GM21360 (cell line): Measurements from ENCODE around the gene MDH1.
"Not testable (repeated sequence)": the region's sequence is repeated elsewhere in the genome, so short reads cannot be mapped to it uniquely, and the experiment has no call there.

ENCODE experiments used
- ATAC-seq: cut with Tn5 transposase; IDR thresholded peaks from one replicate; pipeline ENCODE4 v1.9.1; 2021; ENCODE audit warnings: mild to moderate bottlenecking, moderate library complexity; ENCODE audit not compliant: unreplicated experiment

MDH1 gene

DNA sequence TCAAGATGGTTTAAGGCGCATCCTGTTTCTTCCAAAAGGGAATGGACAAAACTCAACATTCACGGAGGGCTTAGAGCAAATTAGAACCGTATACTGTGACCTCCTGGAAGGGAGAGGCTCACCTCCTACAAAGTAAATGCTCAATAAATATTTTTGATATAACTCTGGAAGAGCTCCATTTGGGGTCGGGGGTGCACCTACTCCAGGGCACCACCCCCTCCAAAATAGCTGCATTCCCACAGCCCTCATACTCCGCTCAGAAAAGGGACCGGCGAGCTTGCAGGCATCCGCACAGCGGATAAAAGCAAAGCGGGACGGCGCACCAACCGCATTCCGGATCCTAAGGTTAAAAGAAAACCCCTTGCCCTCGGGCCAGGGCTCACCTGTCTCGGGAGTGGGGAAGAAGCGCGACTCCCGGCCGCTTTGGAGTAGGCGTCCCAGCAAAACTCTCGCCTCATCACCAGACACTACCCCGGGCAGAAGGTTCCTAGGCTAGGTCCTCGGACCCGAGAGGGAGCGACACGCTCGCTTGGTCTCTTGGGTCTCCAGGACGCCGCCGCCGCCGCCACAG lies 864 bp upstream of the MDH1 start:
- ATAC-seq: no peak

DNA sequence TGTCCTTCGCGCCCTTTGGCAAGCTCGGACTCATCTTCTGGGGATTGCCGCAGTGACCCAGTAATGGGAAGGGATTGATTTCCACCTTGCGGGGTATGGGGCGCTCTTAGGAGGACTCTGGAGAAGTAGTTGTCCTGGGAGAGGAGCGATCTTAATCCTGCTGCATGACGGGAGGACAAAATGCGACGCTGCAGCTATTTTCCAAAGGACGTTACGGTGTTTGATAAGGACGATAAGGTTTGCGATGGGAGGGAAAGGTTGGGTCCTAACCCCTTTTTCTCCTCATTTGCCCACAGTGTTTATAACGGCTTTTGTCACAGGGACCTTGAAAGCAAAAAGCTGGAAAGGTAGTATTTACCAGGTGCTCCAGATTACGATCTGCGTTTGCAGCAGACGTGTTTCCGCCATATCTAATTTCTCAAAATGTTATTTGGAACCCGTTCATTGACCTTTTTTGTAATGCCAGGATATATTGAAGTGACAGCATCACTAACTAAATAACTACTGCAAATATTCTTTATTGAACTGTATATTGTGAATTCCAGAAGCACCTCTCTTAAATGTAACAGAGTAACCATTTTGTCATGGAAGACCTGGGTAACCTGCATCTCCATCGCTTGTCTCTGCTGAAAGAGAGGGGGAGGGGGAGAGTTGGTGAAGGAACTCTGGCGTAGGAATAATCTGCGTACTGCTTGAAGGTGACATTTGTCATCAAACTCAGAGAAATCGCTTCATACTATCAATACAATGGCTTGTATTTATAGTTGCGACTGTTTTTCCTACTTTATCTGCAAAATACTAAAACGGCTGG lies 590 bp downstream of the MDH1 start:
- ATAC-seq: peak; percentile 4

DNA sequence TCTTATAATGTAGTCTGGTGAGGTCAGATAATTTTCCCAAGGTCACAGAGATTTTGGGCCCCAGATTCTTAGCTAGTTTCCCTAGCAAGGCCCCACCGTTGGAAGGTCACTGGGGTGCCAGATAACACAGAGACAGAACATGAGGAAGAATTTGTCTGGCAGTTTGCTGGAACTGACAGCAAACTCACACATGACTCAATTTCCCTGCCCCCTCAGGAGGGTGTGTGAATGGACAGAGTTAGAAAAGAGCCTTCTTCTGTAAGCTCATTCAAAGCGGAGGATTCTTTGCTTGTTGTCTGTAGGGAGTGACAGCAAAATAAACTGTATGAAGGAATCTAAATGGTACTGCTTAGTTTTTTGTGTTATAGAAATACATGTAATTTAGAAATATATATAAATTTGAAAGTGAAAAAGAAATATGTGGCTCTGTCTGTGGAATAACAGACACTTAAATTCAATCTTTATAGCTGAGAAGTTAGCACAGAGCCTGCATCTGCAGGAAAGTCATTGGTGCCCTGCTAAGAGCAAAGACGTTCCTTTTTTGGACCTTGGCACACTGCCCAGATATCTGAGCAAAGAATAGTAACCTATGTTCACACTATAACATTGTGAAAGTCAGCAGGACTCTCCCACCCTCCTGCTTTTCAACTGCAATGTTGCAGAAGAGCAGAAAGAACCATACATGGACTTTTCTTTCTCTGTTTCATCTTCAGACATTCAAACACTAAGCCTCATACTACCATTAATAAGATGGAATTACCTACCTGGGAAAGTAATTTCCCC lies 2.1 kb downstream of the MDH1 start:
- no peak for ATAC-seq

DNA sequence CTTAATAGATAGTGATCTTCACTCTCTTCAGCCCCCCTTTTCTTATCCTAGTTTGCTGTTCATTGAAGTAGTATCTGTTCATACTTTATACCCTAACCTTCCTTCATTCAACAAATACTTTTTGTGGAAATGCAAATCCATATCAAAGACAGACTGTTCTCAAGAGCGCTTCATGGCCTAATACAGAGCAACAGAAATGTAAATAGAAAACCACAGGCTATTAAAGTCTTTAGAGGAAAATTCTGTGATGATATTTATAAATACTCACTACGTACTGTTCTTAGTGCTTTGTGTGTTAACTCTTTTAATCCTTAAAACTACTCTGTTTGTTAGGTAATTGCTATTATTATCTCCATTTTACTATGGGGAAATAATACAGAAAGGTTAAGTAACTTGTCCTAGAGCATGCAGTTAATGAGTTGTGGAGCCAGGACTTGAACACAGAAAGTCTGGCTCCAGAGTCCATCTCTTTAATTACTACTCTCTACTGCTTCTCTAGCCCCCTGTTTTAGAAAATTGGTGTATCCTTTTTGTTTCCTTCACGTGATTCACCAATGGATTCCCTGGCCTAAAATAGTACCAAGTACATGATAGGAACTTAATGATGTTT lies 2.9 kb downstream of the MDH1 start:
- no peak for ATAC-seq

DNA sequence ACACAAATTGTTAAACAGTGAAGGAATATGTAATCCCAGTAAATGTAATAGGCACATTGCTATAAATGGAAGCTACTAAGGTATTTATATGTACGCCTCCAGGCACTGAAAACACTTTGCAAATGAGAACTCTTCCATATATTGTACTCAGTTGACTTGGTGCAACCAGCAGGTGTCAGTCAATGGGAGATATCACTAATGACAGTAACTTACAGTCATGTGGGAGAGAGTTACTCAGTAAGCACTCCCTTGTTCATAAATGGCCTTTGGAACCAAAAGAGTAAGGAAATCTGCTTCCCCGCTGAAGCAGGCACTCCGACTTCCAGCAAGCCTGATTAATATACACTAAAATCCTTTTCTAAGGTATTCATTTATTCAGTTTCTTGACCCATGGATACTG lies 5.9 kb downstream of the MDH1 start:
- no peak for ATAC-seq

DNA sequence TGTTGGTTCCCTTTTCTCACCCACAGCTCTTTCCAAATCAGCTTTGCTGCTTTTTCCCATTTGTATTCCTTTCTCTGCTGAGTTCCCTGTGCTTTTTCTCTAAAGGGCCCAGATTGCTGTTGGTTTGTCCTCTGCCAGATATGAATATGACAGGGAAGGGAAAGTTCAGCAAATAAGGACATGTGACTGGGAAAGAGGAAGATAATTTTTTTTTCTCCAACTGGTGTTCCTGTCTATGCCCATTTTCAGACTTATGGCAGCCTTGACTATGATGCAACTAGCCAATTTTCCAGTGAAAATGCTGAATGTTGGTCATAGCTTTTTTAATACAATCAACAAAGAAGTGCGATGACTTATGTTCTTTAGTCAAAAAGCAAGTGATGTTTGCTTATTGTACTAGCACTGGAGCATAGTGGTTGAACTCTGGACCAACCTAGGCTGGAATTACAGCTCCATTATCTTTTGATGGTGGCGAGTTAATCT lies 7.7 kb downstream of the MDH1 start:
- no peak for ATAC-seq

DNA sequence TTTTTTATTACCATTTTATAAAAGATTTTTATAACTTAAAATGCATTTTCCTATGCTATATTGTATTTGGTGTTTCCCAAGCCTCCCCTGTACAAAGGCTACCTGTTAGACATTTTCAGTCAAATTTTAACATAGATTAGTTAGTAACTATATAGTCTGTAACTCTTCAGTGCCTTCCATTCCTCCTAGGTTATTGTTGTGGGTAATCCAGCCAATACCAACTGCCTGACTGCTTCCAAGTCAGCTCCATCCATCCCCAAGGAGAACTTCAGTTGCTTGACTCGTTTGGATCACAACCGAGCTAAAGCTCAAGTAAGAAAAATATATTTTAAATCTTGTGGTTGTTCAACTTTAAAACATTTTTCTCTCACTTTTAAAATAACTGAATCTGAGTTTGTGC lies 10.2 kb downstream of the MDH1 start:
- no peak for ATAC-seq

DNA sequence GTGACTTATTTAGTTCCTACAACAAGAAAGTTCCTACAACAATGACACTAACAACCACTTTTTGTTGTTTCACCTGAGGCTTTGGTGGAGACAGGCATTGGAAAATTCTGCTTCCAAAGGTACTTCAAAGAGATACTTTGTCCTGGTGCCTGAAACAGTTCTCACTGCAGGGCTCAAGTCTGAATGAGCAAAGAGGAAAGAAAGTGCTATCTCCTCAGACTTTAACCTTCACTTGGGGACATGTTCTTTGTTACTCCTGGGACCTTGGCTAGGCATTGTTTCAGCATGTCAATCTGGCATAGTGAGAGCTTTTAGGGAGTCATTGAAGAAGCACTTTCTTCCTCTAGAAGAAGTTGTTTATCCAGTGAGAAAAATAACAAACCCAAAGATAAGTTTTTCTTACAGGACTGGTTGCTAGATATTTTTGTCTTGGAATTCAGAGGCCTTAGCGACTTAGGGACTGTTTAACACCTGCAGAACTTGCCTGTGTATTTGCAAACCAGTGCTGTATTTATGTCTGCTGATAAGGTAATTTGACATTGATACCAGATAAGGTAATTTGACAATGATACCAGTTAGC lies 12.2 kb downstream of the MDH1 start:
- ATAC-seq: no peak

DNA sequence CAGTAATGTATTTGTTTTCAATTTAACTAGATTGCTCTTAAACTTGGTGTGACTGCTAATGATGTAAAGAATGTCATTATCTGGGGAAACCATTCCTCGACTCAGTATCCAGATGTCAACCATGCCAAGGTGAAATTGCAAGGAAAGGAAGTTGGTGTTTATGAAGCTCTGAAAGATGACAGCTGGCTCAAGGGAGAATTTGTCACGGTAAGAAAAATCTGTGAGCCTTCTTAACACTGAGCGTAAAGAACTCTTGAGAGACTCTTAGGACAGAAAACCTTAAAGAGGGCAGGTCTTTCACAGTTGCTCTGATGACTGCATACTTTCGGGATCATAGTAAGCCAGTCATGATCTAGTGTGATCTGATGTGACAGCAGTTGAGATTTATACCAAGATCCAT lies 15.9 kb downstream of the MDH1 start:
- no peak for ATAC-seq

DNA sequence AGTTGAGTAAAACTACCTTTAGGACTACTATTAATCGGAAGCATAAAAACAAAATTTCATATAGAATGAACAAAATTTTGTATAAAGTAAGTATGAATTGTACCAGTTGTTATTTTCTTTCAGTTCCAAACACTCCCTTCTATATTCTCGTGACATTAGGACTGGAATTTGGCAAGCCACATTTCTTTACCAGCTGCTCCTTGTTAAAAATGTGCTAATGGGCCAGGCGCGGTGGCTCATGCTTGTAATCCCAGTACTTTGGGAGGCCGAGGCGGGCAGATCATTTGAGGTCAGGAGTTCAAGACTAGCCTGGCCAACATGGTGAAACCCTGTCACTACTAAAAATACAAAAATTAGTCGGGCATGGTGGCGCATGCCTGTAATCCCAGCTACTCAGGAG lies 20.1 kb downstream of the MDH1 start:
- ATAC-seq: not testable (repeated sequence)

DNA sequence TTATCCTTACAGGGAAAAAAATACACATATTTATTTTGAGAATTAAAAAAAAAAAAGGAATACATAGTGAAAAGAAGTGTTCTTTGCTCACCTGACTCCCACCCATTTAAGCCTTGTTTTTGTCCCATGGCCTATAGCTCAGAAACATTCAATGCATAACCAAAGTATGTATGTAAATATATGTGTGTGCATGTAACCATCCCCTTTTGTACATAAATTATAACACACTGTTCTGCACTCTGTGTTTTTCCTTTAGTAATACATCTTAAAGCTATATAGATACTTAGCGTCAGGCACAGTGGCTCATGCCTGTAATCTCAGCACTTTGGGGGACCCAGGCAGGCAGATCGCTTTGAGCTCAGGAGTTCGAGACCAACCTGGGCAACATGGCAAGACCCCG lies 21.8 kb downstream of the MDH1 start:
- no peak for ATAC-seq

DNA sequence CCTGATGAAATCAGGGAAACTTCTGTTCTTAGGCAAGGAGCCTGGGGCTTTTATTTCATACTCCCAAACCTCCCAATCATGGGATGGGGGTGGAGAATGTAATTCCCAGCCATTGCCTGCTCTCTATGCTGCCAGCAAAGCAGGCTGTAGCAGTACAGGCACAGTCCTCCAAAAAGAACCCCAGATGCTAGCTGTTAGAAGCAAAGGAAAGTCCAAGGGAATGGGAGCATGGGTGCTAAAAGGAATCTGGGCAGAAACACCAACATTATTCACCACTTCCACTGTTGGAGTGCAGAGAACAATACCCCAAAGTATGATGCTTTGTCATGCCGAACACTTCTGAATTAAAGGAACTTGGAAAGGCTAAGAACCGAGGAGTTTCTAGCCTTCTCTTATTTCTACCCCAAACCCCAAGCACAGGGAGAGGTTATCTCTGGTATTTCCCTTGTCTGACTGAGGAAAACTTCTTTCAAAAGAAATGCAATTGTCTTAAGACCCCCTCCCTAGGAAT lies 24.7 kb downstream of the MDH1 start:
- ATAC-seq: no peak

DNA sequence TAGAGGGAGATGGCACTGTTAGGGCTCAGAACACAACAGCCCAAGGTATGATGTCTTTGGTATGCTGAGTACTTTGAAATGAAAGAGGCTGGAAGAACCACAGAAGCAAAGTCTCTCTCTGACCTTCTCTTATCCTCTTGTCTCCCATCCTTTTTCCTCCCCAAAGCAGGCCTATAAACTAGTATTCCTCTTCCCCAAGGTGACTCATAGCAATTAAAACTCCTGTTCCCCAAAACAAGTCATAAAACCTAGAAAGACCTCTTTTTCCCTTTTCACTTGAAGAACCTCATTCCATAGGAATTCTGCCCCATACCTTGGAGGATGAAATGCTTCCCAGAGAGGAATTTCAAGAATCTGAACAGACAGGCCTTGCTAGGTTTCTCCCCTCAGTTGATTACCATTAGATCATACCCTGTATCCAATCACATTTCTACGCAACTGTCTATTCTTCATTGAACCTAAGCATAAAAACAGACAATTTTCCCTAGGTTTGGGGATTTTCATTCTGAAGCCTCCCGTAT lies 25.7 kb downstream of the MDH1 start:
- no peak for ATAC-seq

DNA sequence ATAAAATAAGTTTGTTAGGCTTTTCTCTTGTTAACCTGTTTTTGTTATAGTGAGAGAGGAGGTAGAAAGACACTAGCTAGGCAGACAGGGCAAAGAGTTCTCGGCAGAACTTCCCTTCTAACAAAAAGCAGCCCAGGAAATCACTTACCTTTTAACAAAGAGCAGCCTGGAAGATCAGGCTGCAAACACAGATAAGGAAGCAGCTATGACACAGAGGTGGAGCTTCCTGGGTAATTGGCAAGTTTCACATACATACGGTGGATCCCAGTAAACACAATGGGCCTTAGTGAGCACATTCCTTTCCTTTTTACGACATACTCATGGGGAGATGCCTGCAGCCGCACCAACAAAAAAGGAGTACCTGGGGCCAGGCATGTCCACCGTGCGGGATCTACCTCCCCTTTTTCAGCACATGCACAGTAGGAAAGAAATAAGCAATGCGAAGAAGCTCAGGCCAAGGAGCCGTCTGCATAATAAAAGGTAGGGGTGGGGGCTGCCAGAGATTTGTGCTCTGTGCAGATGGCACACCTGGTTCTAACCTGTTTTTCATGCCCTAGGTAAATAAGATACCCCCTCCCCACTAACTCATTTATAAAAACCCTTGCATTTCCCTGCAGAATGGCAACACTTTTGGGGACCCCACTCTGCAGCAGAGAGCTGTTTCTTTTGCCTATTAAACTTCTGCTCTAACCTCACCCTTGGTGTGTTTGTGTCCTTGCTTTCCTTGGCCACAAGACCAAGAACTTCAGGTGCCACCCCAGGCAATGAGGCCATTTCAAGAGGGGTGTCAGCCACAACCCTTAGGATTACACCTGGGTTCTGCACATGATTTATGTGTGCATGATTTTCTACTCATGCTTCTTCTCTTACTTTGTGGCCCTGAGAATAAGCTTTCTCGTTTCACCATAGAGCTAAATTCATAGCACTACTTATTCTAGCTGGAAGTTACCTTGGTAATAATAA lies 26.5 kb downstream of the MDH1 start:
- ATAC-seq: no peak

DNA sequence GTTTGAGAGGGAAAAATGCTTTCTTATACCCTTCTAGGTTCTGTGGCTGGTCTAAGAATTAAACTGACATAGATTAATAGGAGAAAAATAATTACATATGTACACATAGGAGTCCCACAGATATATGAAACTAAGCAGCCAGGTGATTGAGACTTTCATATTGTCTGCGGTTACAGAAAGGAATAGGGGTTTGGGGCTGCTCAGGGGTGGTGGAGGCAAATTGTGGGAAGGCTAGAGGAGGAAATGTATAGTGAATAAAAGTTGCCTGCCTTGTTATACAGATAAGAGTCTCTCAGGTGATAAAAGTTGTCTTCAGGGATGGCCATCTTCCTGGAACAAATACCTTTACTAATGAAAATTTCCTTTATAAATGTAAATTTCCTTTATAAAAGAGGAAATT lies 28.6 kb downstream of the MDH1 start:
- no peak for ATAC-seq

DNA sequence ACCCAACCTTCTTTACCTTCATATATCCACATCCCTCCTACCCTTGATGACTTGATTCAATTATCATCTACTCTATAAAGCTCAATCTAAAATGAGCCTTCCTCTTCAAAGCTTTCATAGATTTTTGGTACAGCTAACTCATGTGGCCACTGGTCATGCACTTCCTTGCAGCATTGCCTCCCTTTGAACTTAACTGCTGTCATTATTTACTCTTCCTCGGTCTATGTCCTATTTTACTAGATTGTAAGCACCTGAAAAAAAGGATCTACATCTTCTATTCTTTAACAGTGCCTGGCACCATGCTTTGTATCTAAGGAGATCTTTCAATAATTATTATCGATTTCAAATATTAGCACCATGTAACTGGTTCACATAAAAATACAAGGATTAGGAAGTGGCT lies 30.6 kb downstream of the MDH1 start:
- ATAC-seq: no peak

DNA sequence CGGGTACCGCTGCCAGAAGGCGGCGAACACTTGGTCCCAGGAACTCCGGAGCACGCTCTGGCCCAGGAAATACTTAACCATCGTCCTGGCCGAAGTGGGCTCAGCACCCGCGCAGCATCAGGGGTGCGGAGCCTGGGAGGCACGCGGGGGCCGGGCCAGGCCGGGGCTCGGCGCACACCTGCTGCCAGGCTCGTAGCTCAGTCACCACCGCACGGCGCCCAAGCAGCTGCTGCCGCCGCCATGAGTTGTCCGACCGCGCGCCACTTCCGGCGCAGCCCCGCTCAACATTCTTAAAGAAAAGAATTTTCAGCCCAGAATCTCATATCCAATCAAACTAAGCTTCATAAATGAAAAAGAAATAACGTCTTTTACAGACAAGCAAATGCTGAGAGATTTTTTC lies 34.0 kb downstream of the MDH1 start:
- no peak for ATAC-seq

DNA sequence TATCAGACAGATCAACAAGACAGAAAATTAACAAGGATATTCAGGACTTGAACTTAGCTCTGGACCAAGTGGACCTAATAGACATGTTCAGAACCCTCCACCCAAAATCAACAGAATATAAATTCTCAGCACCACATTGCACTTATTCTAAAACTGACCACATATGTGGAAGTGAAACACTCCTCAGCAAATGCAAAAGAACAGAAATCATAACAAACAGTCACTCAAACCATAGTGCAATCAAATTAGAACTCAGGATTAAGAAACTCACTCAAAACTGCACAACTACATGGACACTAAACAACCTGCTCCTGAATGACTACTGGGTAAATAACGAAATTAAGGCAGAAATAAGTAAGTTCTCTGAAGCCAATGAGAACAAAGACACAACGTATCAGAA lies 35.0 kb downstream of the MDH1 start:
- ATAC-seq: not testable (repeated sequence)

DNA sequence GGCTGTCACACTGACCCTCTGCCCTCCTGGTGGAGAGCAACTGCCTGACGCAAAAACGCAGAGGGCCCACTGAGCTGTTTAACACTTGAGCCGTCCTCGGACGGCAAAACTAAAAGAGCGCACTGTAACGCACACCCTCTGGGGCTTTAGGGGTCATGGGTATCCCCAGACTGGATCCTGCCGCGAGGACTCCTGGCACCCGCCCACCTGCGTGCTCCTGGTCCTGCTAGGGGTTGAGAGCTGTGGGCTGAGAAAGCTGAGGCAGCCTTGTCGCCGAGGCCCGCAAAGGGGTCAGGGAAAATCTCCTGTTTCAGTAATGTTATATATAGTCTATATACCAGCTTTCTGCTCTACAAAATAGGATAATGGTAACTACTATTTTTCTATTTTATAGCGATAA lies 39.1 kb downstream of the MDH1 start:
- no peak for ATAC-seq
